Endothelial cell of umbilical vein (primary cell): Measurements from ENCODE around the gene ELOVL4. TPM values are rescaled to one million over a fixed set of nuclear protein-coding genes. Genes with fewer than 3 reads are reported as not detected.

Source experiments
- BruUV-seq: library from RNA; stranded (reverse); fragments of 400-500 nt; replicated peaks from 2 replicates; lab custom pipeline; 2021; lab: Mats Ljungman, UMichigan
- CTCF ChIA-PET: fragments of 300-600, 350-600 bp; sonication (Branson Sonifier 250); formaldehyde crosslinking; loops from one replicate; lab custom pipeline; 2021; ENCODE audit warnings: antibody characterized with exemption, inconsistent platforms; lab: Charles Lee
- POLR2A ChIA-PET: fragments of 300-600, 350-600 bp; sonication (Branson Sonifier 250); formaldehyde crosslinking; loops from one replicate; lab custom pipeline; 2021; ENCODE audit warnings: antibody characterized with exemption, inconsistent platforms; lab: Charles Lee
- DNase-seq: peaks from one replicate; pipeline ENCODE4 v3.0.0-alpha.2; 2011; ENCODE audit warnings: low read depth, low spot score
- FAIRE-seq: peaks from 2 replicates; lab custom pipeline; 2011; peaks lifted over from hg19 to GRCh38; lab: Jason Lieb, UNC
- H2AFZ ChIP-seq: 2 replicates; pipeline ENCODE4 v1.6.0; 2012; ENCODE audit warnings: low read depth, low read length, control low read depth, inconsistent platforms
- H3K27ac ChIP-seq: 2 replicates; pipeline ENCODE4 v1.5.1; 2011; ENCODE audit warnings: low read depth, mild to moderate bottlenecking, control low read depth, low read length, moderate library complexity; ENCODE audit not compliant: insufficient read depth
- H3K27me3 ChIP-seq, 2 experiments: 2 replicates each; pipeline versions ENCODE4 v1.6.0 to v1.6.1; 2011; ENCODE audit warnings: low read length in 2 of 2, mixed read lengths in 1 of 2; ENCODE audit not compliant: control insufficient read depth in 2 of 2, insufficient read depth in 2 of 2
- H3K36me3 ChIP-seq, 2 experiments: 2 replicates in 1 of 2; 3 replicates in 1 of 2; pipeline ENCODE4 v1.5.1; 2011; ENCODE audit warnings: low read length in 2 of 2, mild to moderate bottlenecking in 1 of 2, moderate library complexity in 1 of 2; ENCODE audit not compliant: control insufficient read depth in 2 of 2, insufficient read depth in 2 of 2; ENCODE audit errors: extremely low read depth in 1 of 2
- H3K4me1 ChIP-seq: 3 replicates; pipeline ENCODE4 v1.5.1; 2011; ENCODE audit warnings: mild to moderate bottlenecking, low read length; ENCODE audit not compliant: control insufficient read depth, insufficient read depth; ENCODE audit errors: extremely low read depth
- H3K4me2 ChIP-seq: 2 replicates; pipeline ENCODE4 v1.6.1; 2011; ENCODE audit warnings: low read length, control low read depth, mixed read lengths; ENCODE audit not compliant: insufficient read depth
- H3K4me3 ChIP-seq, 3 experiments: fragments of 200-600 bp in 1 of 3; sonication (generic), shearing (Covaris generic) in 1 of 3; replicated peaks in 1 of 3; 2 replicates each; pipeline ENCODE4 v1.5.1; 2011 to 2016; ENCODE audit warnings: control low read depth in 3 of 3, low read length in 3 of 3, mild to moderate bottlenecking in 2 of 3, inconsistent platforms in 1 of 3, low read depth in 1 of 3, moderate library complexity in 1 of 3; ENCODE audit not compliant: insufficient read depth in 1 of 3
- H3K79me2 ChIP-seq: 2 replicates; pipeline ENCODE4 v1.6.0; 2012; ENCODE audit warnings: low read length, inconsistent platforms; ENCODE audit not compliant: control insufficient read depth, insufficient read depth
- H3K9ac ChIP-seq: replicated peaks from 2 replicates; pipeline ENCODE3; 2011; ENCODE audit warnings: low read length, control low read depth; ENCODE audit not compliant: insufficient read depth; ENCODE audit errors: extremely low read depth
- H3K9me1 ChIP-seq: replicated peaks from 3 replicates; pipeline ENCODE4 v1.6.0; 2011; ENCODE audit warnings: mild to moderate bottlenecking, low read length; ENCODE audit not compliant: control insufficient read depth, insufficient read depth; ENCODE audit errors: extremely low read depth
- H3K9me3 ChIP-seq: replicated peaks from 2 replicates; pipeline ENCODE4 v1.5.1; 2012; ENCODE audit warnings: low read length, inconsistent platforms; ENCODE audit not compliant: control insufficient read depth, insufficient read depth
- H4K20me1 ChIP-seq: replicated peaks from 2 replicates; pipeline ENCODE3; 2011; ENCODE audit warnings: mild to moderate bottlenecking, low read length; ENCODE audit not compliant: control insufficient read depth, insufficient read depth; ENCODE audit errors: extremely low read depth
- EZH2 ChIP-seq: IDR thresholded peaks from 2 replicates; pipeline ENCODE4 v1.6.1; 2012; ENCODE audit warnings: borderline replicate concordance, low read depth, mild to moderate bottlenecking, moderate library complexity, low read length, inconsistent platforms; ENCODE audit not compliant: severe bottlenecking
- FOS ChIP-seq: IDR thresholded peaks from 2 replicates; pipeline ENCODE4 v1.6.1; 2011; ENCODE audit warnings: mild to moderate bottlenecking, low read length, moderate library complexity, borderline replicate concordance; ENCODE audit not compliant: insufficient read depth
- GATA2 ChIP-seq: IDR thresholded peaks from 2 replicates; pipeline ENCODE4 v1.7.0; 2011; ENCODE audit warnings: low read depth, mild to moderate bottlenecking, moderate library complexity, mixed read lengths, low read length; ENCODE audit not compliant: insufficient read length, insufficient read depth
- JUN ChIP-seq: IDR thresholded peaks from 2 replicates; pipeline ENCODE4 v1.6.1; 2011; ENCODE audit warnings: borderline replicate concordance, low read depth; ENCODE audit not compliant: insufficient read length, insufficient read depth
- MAX ChIP-seq: IDR thresholded peaks from 2 replicates; pipeline ENCODE4 v1.6.1; 2011; ENCODE audit not compliant: insufficient read depth, insufficient read length
- MYC ChIP-seq: IDR thresholded peaks from one replicate; pipeline ENCODE4 v1.6.1; 2011; ENCODE audit warnings: mild to moderate bottlenecking, low read depth, low read length
- POLR2A ChIP-seq: IDR thresholded peaks from 2 replicates; pipeline ENCODE4 v1.6.1; 2012; ENCODE audit warnings: low read depth, mild to moderate bottlenecking, control low read depth, low read length
- POLR2AphosphoS5 ChIP-seq: IDR thresholded peaks from 2 replicates; pipeline ENCODE4 v1.6.1; 2012; ENCODE audit warnings: low read depth, mild to moderate bottlenecking, control low read depth, low read length, moderate library complexity; ENCODE audit not compliant: insufficient read depth
- dilution Hi-C: fragments of 300-500 bp; cut with MboI; formaldehyde crosslinking; loops from one replicate; pipeline ENCODE4 v1.15.0; 2019; ENCODE audit warnings: low sequenced_read_pairs; ENCODE audit not compliant: extremely low pct_ligation_motif_present
- intact Hi-C: fragments of 100-400 bp; cut with micrococcal nuclease; formaldehyde crosslinking; loops from one replicate; pipeline ENCODE4 v1.10.0; 2022
- polyA plus RNA-seq, 4 experiments: library from polyadenylated mRNA; depleted of rRNA in 3 of 4; stranded (reverse) in 3 of 4; unstranded in 1 of 4; fragments of >200 nt; gene quantifications; 2 replicates each; pipeline versions ENCODE4 v1.2.1 to v1.2.3, GENCODE V29; 2011 to 2012; ENCODE audit warnings: missing spikeins in 1 of 4
- total RNA-seq: library from RNA; stranded (reverse); gene quantifications from 2 replicates; pipeline ENCODE4 v1.2.3, GENCODE V29; 2021
- TF ChIP-seq, protein P1 (sequence below), 2 donors: IDR thresholded peaks; 1 replicate in 1 of 2; 2 replicates in 1 of 2; pipeline ENCODE4 v1.5.1; 2011; ENCODE audit warnings: low read length in 2 of 2, mild to moderate bottlenecking in 2 of 2, moderate library complexity in 2 of 2, control low read depth in 1 of 2, inconsistent platforms in 1 of 2, low read depth in 1 of 2; ENCODE audit not compliant: insufficient read depth in 1 of 2; ENCODE audit errors: extremely low read depth in 1 of 2

Gene ELOVL4
- total and polyA plus RNA-seq, 2 donors (not counting 3 experiments of a cell fraction or from before 2014, with no cell fraction given) = 0.98 to 3.3 TPM

DNA sequence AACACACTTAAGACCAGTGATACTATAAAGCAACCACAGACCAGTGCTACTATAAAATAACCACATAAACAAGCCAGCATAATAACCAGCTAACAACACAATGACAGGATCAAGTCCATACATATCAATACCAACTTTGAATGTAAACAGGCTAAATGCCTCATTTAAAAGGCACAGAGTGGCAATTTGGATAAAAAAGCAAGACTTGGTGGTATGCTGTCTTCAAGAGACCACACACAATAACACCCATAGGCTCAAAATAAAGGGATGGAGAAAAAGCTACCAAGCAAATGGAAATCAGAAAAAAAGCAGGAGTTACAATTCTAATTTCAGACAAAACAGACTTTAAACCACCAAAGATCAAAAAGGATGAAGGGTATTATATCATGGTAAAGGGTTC, 19.8 kb upstream of the ELOVL4 start:
- CTCF ChIA-PET = interaction anchor here (0.8 kb wide), 1 partner anchor 12 kb away, joined by 3 read pairs; no protein-coding TSS in a partner anchor
- no peaks in the 10 kb centered on the region for H4K20me1 ChIP-seq
- no peak overlapping the region for H3K4me3 ChIP-seq
- FAIRE-seq = no peak
- H3K79me2 ChIP-seq = no peaks in the 10 kb centered on the region
- DNase-seq = no peak
- POLR2A ChIA-PET = no interaction called here
- no peak overlapping the region for H3K9ac ChIP-seq
- no peaks in the 10 kb centered on the region for H3K4me1 ChIP-seq
- no peak overlapping the region for H2AFZ ChIP-seq
- dilution Hi-C loops (no loop called here), intact Hi-C loops (no loop called here)
- H3K27ac ChIP-seq = no peak overlapping the region
- peaks cover 3 to 17% of the 10 kb centered on the region in 2 experiments for H3K27me3 ChIP-seq
- no TSS peak for BruUV-seq
- H3K4me2 ChIP-seq = no peak overlapping the region
- H3K36me3 ChIP-seq = no peaks in the 10 kb centered on the region
- no peaks in the 10 kb centered on the region for H3K9me1 ChIP-seq
- no peaks in the 10 kb centered on the region for H3K9me3 ChIP-seq
- no peak for TF ChIP-seq EZH2
- no peak for TF ChIP-seq POLR2A
- TF ChIP-seq, protein P1, sequence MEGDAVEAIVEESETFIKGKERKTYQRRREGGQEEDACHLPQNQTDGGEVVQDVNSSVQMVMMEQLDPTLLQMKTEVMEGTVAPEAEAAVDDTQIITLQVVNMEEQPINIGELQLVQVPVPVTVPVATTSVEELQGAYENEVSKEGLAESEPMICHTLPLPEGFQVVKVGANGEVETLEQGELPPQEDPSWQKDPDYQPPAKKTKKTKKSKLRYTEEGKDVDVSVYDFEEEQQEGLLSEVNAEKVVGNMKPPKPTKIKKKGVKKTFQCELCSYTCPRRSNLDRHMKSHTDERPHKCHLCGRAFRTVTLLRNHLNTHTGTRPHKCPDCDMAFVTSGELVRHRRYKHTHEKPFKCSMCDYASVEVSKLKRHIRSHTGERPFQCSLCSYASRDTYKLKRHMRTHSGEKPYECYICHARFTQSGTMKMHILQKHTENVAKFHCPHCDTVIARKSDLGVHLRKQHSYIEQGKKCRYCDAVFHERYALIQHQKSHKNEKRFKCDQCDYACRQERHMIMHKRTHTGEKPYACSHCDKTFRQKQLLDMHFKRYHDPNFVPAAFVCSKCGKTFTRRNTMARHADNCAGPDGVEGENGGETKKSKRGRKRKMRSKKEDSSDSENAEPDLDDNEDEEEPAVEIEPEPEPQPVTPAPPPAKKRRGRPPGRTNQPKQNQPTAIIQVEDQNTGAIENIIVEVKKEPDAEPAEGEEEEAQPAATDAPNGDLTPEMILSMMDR (IDR thresholded peaks at IDR 0.05; ENCODE audit: extremely low read depth in 1 of 2, insufficient read depth in 1 of 2, low read depth in 1 of 2, low read length in 2 of 2) = no peak
- no peak for TF ChIP-seq POLR2AphosphoS5
- no peak for TF ChIP-seq GATA2
- no peak for TF ChIP-seq JUN
- TF ChIP-seq FOS = no peak
- no peak for TF ChIP-seq MYC
- no peak for TF ChIP-seq MAX
